GM19438 (cell line): ENCODE measurements around the gene LPIN1.
"Not testable (repeated sequence)": the region's sequence is repeated elsewhere in the genome, so short reads cannot be mapped to it uniquely, and the experiment has no call there.

ENCODE experiments used
- ATAC-seq: cut with Tn5 transposase; IDR thresholded peaks from one replicate; pipeline ENCODE4 v1.9.1; 2021; ENCODE audit warnings: low read depth; ENCODE audit not compliant: unreplicated experiment

The LPIN1 gene

DNA sequence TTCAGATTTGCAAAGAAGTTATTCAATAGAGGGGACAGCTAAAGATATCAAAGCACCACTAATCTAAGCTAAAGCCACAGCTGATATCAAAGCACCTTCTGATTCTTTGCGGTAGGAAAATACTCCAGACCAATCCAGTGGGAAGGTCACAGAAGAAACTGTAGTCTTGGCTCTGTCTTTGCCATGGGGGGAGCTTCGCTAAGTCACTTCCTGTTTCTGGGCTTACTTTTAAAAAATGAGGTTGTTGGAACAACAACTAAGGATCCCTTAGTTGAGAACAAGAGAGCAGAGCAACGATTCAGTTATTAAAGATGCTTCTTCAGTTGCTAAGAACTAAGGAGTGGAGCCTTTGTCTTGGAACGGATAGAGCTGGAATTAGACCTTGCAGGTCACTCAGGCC lies 12.2 kb downstream of the LPIN1 start:
- no peak for ATAC-seq

GRCh38 chr2:11759182-11759975 lies 12.9 kb downstream of the LPIN1 start:
- not testable (repeated sequence) for ATAC-seq

GRCh38 chr2:11761259-11761658 lies 14.8 kb downstream of the LPIN1 start:
- no peak for ATAC-seq

GRCh38 chr2:11762031-11762430 lies 15.6 kb downstream of the LPIN1 start:
- no peak for ATAC-seq

DNA sequence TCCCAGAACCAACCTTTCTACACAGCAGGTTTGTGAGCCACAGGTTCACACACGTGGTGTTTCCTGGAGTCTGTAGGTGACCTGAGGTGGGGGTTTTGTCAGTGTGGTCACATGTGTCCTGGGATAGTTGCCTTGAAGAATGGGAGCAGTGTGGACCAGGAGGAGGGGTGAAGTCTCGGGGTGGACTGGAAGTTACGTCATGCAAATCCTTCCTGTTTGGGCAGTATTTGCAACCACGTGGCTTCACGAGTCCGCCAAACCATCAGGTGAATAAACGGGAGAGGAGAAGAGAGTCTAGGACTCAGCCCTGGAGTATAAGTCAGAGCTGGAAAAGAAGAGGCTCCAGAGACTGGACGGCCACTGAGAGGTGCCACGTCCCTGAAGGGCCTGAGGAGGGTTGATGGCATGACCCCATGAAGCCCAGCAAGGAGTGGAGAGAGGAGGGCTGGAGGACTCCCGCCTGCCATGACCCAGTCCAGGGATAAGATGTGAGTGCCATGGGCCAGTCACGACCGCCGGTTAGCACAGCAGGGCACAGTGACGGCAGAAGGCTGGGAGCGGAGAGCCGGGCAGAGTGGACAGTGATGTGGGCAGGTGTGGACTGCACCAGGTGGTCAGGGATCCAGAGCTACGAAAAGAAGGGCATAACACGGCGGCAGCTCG lies 16.5 kb downstream of the LPIN1 start:
- ATAC-seq, result no peak

DNA sequence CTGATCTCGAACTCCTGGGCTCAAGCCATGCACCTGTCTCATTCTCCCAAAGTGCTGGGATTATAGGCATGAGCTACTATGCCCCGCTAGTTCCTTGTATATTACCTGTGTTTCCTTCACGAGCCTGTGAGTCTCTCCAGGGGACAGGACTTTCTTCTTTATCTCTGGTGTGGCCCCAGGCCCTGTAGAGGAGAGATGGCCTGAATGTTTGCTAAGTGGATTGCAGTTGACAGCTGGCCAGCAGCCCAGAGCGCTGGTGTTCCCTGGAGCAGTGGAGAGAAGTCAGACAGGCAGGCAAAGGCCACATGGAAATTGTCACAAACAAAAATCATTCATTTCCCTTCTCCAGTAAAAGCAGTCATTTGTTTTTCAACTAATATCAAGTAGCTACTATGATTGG lies 17.9 kb downstream of the LPIN1 start:
- no peak for ATAC-seq

DNA sequence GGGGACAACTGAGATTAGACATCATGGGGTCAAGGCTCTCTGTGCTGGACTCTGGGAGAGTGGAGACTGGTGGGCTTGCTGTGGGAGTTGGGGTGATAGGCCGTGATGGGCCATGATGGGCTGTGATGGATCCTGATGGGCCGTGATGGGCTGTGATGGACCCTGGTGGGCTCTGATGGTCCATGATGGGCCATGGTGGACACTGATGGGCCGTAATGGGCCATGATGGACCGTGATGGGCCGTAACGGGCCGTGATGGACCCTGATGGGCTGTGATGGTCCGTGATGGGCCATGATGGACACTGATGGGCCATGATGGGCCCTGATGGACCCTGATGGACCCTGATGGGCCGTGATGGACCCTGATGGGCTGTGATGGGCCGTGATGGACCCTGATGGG lies 18.5 kb downstream of the LPIN1 start:
- ATAC-seq, result no peak

DNA sequence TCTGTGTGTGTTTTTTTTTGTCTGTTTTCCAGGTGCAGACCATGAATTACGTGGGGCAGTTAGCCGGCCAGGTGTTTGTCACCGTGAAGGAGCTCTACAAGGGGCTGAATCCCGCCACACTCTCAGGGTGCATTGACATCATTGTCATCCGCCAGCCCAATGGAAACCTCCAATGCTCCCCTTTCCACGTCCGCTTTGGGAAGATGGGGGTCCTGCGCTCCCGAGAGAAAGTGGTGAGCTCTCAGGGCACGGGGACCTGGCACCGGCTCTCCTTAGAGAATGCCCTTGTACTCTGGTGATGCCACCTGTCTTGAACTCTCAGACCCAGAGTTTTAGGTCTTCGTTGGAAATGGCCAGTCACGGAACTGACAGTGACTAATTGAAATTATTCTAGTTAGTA lies 19.1 kb downstream of the LPIN1 start:
- ATAC-seq, result no peak

DNA sequence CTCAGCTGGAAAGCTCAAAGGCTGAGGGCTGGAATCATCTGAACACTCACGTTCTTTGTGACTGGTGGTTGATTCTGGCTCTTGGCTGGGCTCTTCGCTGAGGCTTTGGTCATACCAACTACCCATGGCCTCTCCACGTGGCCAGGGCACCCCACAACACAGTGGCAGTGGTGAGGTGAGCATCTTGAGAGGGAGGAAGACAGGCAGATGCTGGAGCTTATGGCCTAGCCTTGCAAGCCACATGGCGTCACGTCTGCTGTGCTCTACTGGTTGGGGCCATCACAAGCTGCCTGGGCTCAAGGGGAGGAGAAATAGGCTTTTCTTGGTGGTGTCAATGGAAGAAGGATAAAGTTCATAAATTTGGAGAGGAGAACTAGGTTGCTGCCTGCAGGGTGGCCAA lies 19.6 kb downstream of the LPIN1 start:
- ATAC-seq, result no peak

GRCh38 chr2:11767779-11768178 lies 21.3 kb downstream of the LPIN1 start:
- ATAC-seq, result no peak

DNA sequence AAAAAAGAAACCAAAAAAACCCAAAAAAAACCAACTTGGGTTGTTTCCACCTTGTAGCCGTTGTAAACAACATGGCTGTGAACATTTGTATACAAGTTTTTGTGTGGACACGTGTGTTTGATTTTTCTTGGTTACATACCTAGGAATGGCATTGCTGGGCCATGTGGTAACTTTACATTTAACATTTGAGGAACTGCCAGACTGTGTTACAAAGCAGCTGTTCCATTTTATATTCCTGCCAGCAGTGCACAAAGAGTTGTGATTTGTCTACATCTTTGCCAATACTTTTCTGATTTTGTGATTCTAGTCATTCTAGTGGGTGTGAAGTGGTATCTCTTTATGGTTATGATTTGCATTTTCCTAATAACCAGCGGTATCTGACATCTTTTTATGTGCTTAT lies 22.5 kb downstream of the LPIN1 start:
- ATAC-seq, result no peak

DNA sequence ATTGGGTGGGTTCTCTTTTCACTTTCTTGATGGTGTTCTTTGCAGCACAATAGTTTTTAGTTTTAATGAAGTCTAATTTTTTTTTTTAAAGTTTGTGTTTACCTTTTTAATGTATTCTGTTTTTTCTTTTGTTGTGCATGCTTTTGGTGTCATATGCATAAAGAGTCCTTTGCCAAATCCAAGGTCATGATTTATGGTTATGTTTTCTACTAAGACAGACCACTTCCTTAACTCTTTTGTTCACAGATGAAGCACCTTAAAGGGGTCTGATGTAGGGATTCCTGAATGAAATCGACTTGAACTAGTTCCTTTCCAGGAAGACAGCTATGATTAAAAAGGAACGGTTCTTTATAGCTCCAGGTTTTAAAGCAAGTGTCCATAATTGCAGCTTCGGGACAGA lies 23.1 kb downstream of the LPIN1 start:
- ATAC-seq, result no peak

DNA sequence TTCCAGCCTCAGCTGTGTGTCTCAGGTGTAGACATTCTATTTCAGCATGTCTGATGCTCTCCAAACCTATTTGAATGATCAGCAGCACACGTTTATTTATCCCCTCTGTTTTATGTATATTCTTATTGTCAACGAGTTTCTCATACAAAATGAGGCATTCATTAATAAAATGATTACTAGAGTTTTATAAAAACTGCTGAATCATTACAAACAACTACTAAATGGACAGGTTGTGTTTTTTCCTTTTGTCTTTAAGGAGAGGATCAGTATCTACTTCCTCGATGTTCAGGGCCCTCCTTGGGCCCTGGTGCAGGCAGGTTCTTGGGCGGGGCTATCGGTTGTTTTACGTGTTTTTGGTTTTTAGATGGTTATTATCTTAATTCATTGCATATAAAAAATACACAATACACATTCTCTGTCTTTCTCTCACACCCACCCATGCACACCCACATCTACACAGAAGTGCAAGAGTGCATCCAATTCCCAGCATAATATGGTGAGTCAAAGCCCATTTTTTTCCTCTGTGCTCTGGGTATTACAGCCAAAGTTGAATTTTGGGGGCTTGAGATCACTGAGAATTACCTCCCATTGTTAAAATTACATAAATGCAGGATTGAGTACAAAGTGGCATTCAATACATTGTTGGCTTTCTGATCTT lies 24.2 kb downstream of the LPIN1 start:
- no peak for ATAC-seq

GRCh38 chr2:11771971-11772615 lies 25.7 kb downstream of the LPIN1 start:
- ATAC-seq, result no peak

- ATAC-seq, result no peak
Measured at GRCh38 chr2:11773111-11773510, 26.7 kb downstream of the LPIN1 start.

DNA sequence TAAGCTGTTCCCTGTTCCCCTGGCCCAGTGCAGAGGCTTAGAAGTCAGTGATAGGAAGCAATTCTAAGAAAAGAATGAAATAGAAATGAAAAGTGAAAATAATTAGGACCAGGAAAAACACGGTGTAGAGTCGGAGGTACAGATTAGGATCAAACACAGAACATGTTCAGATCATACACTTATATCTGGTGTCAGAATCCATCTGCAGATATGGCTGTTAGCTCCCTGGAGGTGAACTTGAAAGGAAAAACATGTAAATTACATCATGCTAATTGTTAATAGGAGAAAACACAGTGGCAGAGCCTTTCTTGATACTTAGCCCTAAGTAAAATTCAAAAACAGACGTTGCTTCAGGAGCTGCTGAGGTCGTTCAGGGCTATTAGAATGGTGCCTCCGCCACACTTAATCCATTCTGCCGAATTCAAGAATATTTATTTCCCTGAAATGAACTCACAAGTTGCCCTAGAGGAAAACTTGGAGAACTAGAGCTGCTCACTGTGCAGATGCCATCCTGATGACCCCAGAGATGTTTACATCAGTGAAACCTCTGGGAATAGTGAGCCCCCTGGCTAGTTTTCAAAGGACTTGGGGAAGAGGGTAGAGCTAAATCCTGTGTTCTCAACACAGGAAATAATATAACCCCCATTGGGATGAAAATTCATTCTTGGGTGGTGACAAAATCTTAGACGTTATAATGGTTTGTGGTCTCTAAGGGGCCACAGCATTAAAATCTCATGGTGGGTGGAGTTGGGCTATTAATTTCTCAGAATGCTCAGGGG lies 27.5 kb downstream of the LPIN1 start:
- ATAC-seq, result no peak

DNA sequence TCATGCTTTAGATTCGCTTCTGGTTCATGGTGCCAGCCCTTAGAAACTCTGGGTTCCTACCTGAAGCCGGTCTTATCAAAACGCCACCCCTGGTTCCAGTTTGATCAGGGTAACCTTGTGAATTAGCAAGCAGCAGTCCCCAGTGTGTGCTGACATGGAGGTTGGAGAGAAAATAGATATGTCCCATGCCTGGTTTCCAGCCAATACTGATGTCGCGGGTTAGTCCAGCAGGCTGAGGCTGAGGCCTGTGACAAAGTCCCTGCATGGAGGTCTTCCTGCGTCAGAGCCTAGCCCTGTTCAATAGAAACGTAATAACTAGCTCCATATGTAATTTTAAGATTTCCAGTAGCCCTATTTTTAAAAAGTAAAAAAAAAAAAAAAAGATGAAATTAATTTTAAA lies 28.2 kb downstream of the LPIN1 start:
- ATAC-seq, result no peak

DNA sequence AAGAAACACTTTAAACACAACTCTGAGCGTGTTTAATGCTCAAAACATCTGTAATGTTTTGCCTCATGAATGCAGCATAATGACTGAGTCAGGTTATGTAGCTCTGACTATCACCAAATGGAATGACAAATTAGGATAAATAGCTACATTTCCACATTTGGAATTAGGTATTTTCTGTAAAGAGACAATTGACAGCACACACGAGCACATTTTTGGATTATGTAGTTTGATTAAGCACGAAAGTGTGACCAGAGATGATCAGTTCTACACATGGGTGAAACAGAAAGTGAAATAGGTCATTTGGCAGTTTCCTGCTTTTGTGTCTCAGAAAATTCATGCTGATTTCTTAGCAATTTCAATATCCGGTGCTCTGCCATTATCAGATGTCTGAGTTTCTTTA lies 29.0 kb downstream of the LPIN1 start:
- ATAC-seq, result peak; percentile 80

DNA sequence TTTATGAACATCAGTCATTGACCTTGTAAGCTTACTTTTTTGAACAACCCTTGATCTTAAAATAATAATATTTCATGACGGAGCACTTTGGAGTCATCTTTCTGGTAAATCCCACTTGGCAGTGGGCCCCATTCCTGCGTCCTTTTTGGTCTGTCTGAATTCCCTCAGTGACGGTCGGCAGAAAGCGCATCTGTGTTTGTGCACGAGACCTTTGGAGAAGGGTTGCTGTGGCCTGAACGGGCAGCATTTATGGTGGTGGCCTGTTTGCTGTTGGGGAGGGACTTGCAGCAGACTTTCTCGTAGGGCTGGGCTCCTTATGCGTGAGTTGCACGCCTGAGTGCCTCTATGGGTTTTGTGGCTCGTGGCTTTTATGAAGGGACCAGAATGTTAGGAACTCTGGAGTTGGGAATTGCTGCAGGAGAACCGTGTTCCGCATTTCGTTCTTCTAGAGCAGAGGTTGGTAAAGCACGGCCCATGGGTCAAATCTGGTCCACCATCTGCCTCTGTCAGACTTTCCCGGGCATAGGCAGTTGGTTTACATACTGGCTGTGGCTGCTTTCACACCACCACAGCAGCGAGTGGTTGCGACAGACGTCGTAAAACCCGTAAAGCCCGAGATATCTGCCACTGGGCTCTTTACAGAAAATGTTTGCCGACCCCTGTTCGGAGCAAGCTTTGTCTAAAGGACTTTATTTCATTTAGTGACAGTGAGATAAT lies 30.8 kb downstream of the LPIN1 start:
- ATAC-seq, result no peak

DNA sequence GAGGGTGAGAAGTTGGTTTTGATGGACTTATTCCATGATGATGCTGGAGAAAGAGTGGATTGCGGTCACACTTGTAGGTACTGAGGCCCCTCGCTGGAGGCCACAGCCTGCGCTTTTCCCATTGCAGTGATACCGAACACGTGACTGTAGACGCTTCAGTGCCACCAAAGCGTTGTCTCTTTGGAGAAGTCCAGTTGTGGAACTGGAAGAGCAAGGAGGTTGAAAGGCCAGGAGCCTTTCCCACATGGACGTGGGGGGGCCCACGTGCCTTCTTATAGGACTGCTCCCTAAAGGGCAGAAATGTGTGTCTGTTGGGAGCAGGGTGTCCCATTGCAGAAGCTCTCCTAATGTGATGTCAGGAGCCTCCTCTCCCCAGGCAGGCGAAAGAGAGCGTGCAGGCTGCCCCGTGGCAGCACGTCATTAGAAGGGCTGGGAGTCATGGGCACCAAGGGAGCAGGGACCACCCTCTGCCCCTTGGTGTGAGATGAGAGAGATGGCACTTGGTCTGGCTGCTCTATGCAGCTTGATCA lies 31.5 kb downstream of the LPIN1 start:
- ATAC-seq, result no peak
